Pons (tissue), 1 donor: ENCODE measurements around the gene RMC1.
"Not testable (repeated sequence)": the region's sequence is repeated elsewhere in the genome, so short reads cannot be mapped to it uniquely, and the experiment has no call there.

Experiments
- DNase-seq: peaks from one replicate; pipeline ENCODE4 v3.0.0-alpha.2; 2016; ENCODE audit warnings: low spot score

Gene RMC1

GRCh38 chr18:23563377-23564043 lies 60.2 kb downstream of the RMC1 start:
- no peak for DNase-seq

- no peak for DNase-seq
These were observed 62.7 kb downstream of the RMC1 start for GRCh38 chr18:23565916-23566547.

GRCh38 chr18:23567671-23568070 lies 64.4 kb downstream of the RMC1 start:
- DNase-seq = no peak

- no peak for DNase-seq
These were observed 65.2 kb downstream of the RMC1 start for GRCh38 chr18:23568281-23569138.

- no peak for DNase-seq
These were observed 66.2 kb downstream of the RMC1 start for GRCh38 chr18:23569299-23570063.

- no peak for DNase-seq
These were observed 67.7 kb downstream of the RMC1 start for GRCh38 chr18:23570912-23571504.

- no peak for DNase-seq
These were observed 68.7 kb downstream of the RMC1 start for GRCh38 chr18:23572012-23572411.

- no peak for DNase-seq
These were observed 69.3 kb downstream of the RMC1 start for GRCh38 chr18:23572570-23572969.

- DNase-seq = no peak
These were observed 69.7 kb downstream of the RMC1 start for GRCh38 chr18:23573020-23573419.

- DNase-seq = no peak
These were observed 70.5 kb downstream of the RMC1 start for GRCh38 chr18:23573626-23574431.

GRCh38 chr18:23574611-23575308 lies 71.4 kb downstream of the RMC1 start:
- DNase-seq = no peak

GRCh38 chr18:23575309-23575651 lies 72.0 kb downstream of the RMC1 start:
- DNase-seq = no peak

GRCh38 chr18:23577521-23577920 lies 74.2 kb downstream of the RMC1 start:
- DNase-seq = not testable (repeated sequence)

GRCh38 chr18:23578067-23578701 lies 74.9 kb downstream of the RMC1 start:
- no peak for DNase-seq

GRCh38 chr18:23578891-23579653 lies 75.8 kb downstream of the RMC1 start:
- DNase-seq = no peak

- no peak for DNase-seq
These were observed 77.5 kb downstream of the RMC1 start for GRCh38 chr18:23580677-23581367.
